ENCODE measurements around the gene XPO6.

The XPO6 gene

GRCh38 chr16:28195859-28196258 lies 15.9 kb downstream of the XPO6 start:
- ChIA-PET POLR2A (ENCODE audit: low non-redundant PET) (no interaction called here), CTCF (no interaction called here)
- TF ChIP-seq CTCF (conservative IDR thresholded peaks at IDR 0.05; ENCODE audit: low read depth) = no peak
- no peak overlapping the region for H3K27ac ChIP-seq
- no peak for DNase-seq (ENCODE audit: low spot score)

- peak overlapping the region; percentile 66 for H3K27ac ChIP-seq
- peak; percentile 76 for DNase-seq (ENCODE audit: low spot score)
- ChIA-PET POLR2A (ENCODE audit: low non-redundant PET) (interaction anchor here (1.2 kb wide), 1 partner anchor 17 kb away, joined by 4 read pairs; no protein-coding TSS in a partner anchor), CTCF (interaction anchor here (1.4 kb wide), 1 partner anchor 13 kb away, joined by 4 read pairs; no protein-coding TSS in a partner anchor)
- no peak for TF ChIP-seq CTCF (conservative IDR thresholded peaks at IDR 0.05; ENCODE audit: low read depth)
These were observed 18.0 kb downstream of the XPO6 start for GRCh38 chr16:28193530-28194423.

- CTCF ChIA-PET = interaction anchor here (0.5 kb wide), 1 partner anchor 31 kb away, joined by 4 read pairs; no protein-coding TSS in a partner anchor
- POLR2A ChIA-PET (ENCODE audit: low non-redundant PET) = no interaction called here
- TF ChIP-seq CTCF (conservative IDR thresholded peaks at IDR 0.05; ENCODE audit: low read depth) = no peak
- H3K27ac ChIP-seq = peak overlapping the region; percentile 66
- no peak for DNase-seq (ENCODE audit: low spot score)
These were observed 18.8 kb downstream of the XPO6 start for GRCh38 chr16:28192806-28193529.

GRCh38 chr16:28191364-28191960 lies 20.3 kb downstream of the XPO6 start:
- POLR2A ChIA-PET (ENCODE audit: low non-redundant PET) = no interaction called here
- CTCF ChIA-PET = interaction anchor here (0.6 to 1.0 kb wide), 4 partner anchors 11 to 945 kb away, joined by 3 read pairs; no protein-coding TSS in a partner anchor
- peak; percentile 83 for DNase-seq (ENCODE audit: low spot score)

GRCh38 chr16:28189245-28189644 lies 22.5 kb downstream of the XPO6 start:
- TF ChIP-seq CTCF (conservative IDR thresholded peaks at IDR 0.05; ENCODE audit: low read depth) = no peak
- DNase-seq (ENCODE audit: low spot score) = no peak
- peak overlapping the region; percentile 8; the same call in 1 of the 2 replicates for H3K27ac ChIP-seq
- POLR2A ChIA-PET (ENCODE audit: low non-redundant PET) = no interaction called here
- CTCF ChIA-PET = no interaction called here

More at GRCh38 chr16:28191364-28191960, 20.3 kb downstream of the XPO6 start:
- H3K27ac ChIP-seq = peak overlapping the region; percentile 66
- TF ChIP-seq CTCF (conservative IDR thresholded peaks at IDR 0.05; ENCODE audit: low read depth) = no peak

All from RWPE1 (cell line).